Stimulated activated CD4-positive, alpha-beta T cell treated with anti-CD3 and anti-CD28 coated beads, Interleukin-2, amount 100 ng/mL, for 4 hours (primary cell): ENCODE data around the gene EBLN2.
A peak's percentile ranks its signal among the peaks of the same experiment; 100 is the strongest.
"Not testable (repeated sequence)": the region's sequence is repeated elsewhere in the genome, so short reads cannot be mapped to it uniquely, and the experiment has no call there.

ENCODE experiments used
- DNase-seq: peaks from one replicate; pipeline ENCODE4 v3.0.0-alpha.2; 2020; ENCODE audit warnings: low read depth

EBLN2 gene

DNA sequence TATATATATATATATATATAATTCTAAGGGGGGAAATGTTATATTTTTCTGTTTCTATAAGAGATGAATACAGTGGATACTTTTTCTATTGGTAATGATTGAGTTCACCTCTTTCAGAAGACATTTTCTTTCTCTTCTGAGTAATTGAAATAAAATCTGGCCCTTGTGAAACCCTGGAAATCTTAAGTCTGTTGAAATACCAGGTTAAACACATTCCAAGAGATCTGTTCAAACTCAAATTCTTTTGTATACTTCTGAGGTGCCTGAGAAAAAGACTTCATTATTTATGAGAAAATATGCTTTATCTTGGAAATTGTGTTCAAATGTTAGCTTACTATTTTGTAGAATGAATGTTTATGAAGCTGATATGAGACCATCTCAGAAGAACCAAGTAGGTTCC lies 4.8 kb downstream of the EBLN2 start:
- DNase-seq, result not testable (repeated sequence)

GRCh38 chr3:73068419-73068818 lies 7.0 kb downstream of the EBLN2 start:
- no peak for DNase-seq

- DNase-seq, result no peak
Observed at GRCh38 chr3:73069187-73069586, 7.7 kb downstream of the EBLN2 start.

DNA sequence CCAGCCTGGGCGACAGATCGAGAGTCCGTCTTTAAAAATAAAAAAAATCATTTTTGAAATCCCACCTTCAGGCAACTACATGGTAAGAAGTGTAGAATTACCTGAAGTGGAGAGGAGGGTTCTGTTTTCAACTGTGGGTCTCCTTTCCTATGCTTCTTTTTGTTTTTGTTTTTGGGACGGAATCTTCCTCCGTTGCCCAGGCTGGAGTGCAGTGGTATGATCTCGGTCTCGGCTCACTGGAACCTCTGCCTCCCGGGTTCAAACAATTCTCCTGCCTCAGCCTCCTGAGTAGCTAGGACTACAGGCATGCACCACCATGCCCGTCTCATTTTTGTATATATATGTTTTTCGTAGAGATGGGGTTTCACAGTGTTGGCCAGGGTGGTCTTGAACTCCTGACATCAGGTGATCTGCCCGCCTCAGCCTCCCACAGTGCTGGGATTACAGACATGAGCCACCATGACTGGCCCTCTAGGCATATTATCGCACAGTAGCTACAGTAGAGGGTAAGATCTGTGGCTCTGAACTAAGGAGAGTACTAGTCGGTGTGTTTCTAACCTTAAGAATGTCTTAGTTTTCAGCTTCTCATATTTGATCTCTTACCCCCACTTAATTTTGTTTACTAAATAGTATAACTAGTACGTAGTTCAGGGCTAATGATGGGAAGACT lies 8.5 kb downstream of the EBLN2 start:
- no peak for DNase-seq

DNA sequence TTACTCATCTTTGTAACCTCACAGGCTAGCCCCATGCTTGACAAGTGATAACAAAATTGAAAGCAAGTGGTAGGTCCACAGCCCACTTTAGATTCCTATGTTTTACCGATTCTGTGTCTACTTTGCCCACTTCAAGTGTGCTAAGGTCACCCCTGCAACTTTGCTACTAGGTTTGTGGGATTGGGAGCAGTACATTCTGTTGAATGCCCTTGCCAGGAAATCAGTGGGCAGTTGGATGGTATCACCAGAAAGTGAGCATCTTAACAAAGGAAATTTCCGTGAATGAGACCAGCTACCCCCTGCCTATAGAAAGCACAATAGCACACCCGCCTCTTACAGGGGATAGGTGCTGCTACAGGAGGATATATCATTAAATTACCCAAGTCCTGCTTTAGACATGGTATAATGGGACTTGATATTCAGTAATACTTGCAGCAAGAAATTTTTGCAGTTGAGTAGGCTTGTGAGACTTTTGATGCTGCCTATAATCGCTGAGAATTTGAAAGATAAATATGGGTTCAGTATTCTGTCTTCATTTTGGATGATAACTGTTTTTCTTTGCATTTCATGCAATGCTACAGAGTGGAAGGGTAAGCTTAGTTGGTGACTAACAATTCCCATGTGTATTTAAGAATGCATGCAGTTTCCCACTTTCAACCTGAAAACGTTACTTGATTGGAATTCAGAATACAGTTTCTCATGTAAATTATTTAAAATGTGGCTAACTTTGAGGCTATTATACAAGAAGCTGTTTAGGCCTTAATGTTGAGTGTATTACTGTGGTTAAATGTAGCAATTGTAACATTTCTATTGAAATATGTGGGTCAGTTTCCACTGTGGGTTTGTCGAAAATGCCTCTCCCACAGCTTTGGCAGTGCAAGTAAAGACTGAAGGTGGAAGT lies 9.5 kb downstream of the EBLN2 start:
- DNase-seq, result no peak

GRCh38 chr3:73071952-73072351 lies 10.5 kb downstream of the EBLN2 start:
- no peak for DNase-seq

DNA sequence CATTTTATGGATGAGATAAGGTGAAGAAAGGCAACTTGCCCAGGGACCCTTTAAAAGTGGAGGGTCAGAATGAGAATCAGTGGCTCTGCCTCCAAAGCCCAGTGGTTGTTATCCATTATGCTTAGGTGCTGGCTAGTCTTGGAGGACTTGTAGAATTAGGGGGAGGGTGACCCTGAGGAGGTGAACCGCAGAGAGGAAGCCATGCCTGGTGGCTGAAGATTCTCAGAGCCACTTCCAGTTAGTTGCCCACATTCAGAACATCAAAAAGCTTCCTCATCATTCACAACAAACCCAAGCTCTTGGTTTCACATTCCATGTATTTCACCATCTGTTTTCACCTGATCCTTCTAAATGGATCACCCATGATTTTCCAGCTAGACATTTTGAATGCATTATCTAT lies 11.2 kb downstream of the EBLN2 start:
- DNase-seq, result no peak

DNA sequence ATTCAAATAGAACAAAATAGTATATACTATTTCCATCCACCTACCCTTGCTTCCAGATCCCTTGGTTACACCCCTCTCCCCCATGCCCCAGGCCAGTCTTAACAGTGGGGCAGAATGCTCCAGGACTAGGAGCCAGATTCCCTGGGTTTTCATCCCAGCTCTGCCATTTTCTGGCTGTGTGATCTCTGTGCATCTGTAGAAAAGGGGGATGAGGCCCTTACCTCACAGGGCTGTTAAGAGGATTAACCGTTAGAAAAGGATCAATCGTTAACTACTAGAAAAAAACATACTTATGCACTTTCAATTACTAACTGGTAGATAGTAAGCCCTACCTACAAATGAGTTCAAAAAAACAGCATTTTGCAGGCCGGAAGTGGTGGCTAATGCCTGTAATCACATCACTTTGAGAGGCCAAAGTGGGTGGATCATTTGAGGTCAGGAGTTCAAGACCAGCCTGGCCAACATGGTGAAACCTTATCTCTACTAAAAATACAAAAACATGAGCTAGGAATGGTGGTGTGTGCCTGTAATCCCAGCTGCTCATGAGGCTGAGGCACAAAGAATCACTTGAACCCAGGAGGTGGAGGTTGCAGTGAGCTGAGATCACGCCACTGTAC lies 11.7 kb downstream of the EBLN2 start:
- no peak for DNase-seq

GRCh38 chr3:73074781-73075180 lies 13.3 kb downstream of the EBLN2 start:
- DNase-seq, result no peak

- DNase-seq, result no peak
Observed at GRCh38 chr3:73080216-73080966, 18.9 kb downstream of the EBLN2 start.

DNA sequence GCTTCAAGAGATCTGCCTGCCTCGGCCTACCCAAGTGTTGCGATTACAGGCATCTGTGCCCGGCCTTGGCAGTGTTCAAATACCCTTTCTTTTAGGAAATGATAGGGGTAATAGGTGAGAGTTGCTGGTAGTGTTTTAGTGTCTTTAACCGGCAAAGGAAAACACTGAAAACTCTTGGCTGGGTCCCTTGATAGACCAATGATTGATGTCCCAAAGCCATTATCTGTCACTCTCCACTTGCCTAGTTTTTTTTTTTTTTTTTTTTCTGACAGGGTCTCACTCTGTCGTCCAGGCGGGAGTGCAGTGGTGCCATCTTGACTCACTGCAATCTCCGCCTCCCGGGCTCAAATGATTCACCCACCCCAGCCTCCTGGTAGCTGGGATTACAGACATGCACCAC lies 19.7 kb downstream of the EBLN2 start:
- no peak for DNase-seq

DNA sequence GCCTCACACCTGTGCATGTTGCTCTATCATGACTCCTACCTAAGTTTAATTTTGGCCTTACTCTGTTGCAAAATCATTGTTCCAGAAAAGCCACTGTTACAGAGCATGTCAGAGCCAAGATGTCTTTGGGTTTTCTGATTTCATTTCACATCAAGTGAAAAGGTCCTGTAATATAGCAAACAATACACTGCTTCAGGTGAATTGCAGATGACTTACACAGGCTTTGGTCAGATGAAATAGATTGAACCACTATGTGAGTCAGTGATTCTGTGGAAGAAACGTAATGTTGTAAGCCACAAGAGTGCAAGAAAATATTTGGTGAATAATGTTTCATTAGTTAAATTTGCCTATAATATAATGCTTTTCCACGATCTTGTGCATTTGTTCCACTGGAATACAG lies 22.7 kb downstream of the EBLN2 start:
- DNase-seq, result no peak

GRCh38 chr3:73086071-73086494 lies 24.6 kb downstream of the EBLN2 start:
- DNase-seq, result peak; percentile 22

DNA sequence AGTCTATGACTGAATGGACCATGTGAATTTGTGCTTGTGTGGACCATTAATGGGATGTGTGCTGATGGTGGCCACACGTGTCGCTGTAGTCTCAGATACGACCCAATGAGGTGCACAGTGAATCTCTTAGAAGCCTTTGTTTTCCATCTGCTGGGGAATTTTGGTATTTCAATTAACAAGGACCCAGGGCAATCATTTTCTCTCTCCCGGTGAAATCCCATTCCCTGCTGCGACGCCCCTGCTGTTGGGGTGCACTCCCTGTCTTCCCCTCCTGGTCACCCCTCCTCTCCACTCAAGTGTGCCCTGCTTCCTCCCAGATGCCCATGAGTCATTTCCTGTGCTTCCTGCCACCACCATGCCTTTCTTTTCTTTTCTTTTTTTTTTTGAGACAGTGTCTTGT lies 32.7 kb downstream of the EBLN2 start:
- no peak for DNase-seq

DNA sequence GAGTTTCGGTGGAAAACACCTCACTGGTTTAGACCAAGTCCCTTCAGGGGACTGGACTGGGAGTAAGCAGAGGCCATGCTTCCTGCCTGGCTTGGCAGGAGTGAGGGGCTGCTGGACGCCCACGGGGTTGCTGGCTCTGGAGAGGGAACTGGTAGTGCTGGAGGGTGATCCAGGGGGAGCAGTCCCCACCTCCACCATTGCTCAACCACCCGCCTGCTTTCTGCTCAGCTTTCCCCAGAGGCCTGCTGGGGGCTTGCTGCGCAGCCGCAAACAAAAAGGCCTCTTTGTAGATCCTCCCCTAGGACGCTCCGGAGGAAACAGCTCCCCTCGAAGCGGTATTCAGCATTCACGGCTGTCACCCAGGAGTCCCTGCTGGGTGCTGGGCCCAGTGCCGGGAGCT lies 33.5 kb downstream of the EBLN2 start:
- no peak for DNase-seq

- DNase-seq, result no peak
Observed at GRCh38 chr3:73096169-73096568, 34.7 kb downstream of the EBLN2 start.

- DNase-seq, result no peak
Observed at GRCh38 chr3:73098026-73098425, 36.6 kb downstream of the EBLN2 start.

DNA sequence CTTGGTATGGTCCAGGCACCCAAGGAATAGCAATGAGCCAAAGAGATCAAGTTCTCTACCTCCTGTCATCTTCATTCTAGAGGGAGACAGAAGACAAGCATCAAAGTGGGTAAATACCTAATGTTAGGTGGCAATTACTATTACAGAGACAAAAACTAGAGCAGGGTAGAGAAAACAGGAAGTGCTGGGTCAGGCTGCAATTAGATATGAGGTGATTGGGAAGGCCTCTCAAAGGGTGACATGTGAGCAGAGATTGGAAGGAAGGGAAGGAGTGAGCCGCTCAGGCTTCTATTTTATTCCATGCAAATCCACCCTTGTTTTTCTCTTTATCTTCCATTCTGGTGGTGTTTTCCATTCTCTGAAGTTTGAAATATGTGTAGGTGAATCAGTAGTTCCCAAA lies 37.4 kb downstream of the EBLN2 start:
- DNase-seq, result no peak

GRCh38 chr3:73100741-73101559 lies 39.5 kb downstream of the EBLN2 start:
- peak; percentile 69 for DNase-seq

- no peak for DNase-seq
Observed at GRCh38 chr3:73101881-73102280, 40.4 kb downstream of the EBLN2 start.

- no peak for DNase-seq
Observed at GRCh38 chr3:73107215-73107614, 45.8 kb downstream of the EBLN2 start.
